K562 treated with DMSO at 1 percent for 48 hours (cell line): ENCODE results near the gene SLC6A2. TPM values are rescaled to one million over a fixed set of nuclear protein-coding genes. Genes with fewer than 3 reads are reported as not detected.

Source experiments
- total RNA-seq: library from RNA; unstranded; fragments of 300-600 nt; gene quantifications from 2 replicates; pipeline ENCODE4 v1.2.3, GENCODE V29; 2022; ENCODE audit warnings: low replicate concordance; ENCODE audit errors: extremely low read depth

SLC6A2 gene
- total RNA-seq = not detected in 2 replicates

GRCh38 chr16:55655897-55656681, at the start of gene SLC6A2:
TSS of gene SLC6A2 (plus strand) at chr16:55655988. CDS start at chr16:55656695, 707 bp downstream.

Other genes with a start within 250 kb of the SLC6A2 start
- gene MMP2, start 176.8 kb upstream of the SLC6A2 start, total RNA-seq = not detected in 2 replicates
- gene LPCAT2, start 146.9 kb upstream of the SLC6A2 start, total RNA-seq = not detected in 2 replicates
- gene CAPNS2, start 89.3 kb upstream of the SLC6A2 start, total RNA-seq = not detected in 2 replicates
- gene CES1, start 177.1 kb downstream of the SLC6A2 start, total RNA-seq = not detected in 2 replicates
- gene CES5A, start 219.4 kb downstream of the SLC6A2 start, total RNA-seq = not detected in 2 replicates